HG02852 (cell line): ENCODE results near the gene KCNMA1.

Experiments
- ATAC-seq: cut with Tn5 transposase; IDR thresholded peaks from one replicate; pipeline ENCODE4 v1.9.1; 2021; ENCODE audit warnings: mild to moderate bottlenecking, moderate library complexity; ENCODE audit not compliant: unreplicated experiment

Gene KCNMA1

GRCh38 chr10:77077316-77077945 is 560.2 kb downstream of the KCNMA1 start:
- no peak for ATAC-seq

GRCh38 chr10:77075926-77076325 is 561.7 kb downstream of the KCNMA1 start:
- no peak for ATAC-seq

GRCh38 chr10:77074104-77074624 is 563.4 kb downstream of the KCNMA1 start:
- no peak for ATAC-seq

GRCh38 chr10:77073663-77073960 is 564.0 kb downstream of the KCNMA1 start:
- ATAC-seq: no peak

- no peak for ATAC-seq
These were observed 564.6 kb downstream of the KCNMA1 start for GRCh38 chr10:77072836-77073662.

- no peak for ATAC-seq
These were observed 565.2 kb downstream of the KCNMA1 start for GRCh38 chr10:77072361-77072835.

DNA sequence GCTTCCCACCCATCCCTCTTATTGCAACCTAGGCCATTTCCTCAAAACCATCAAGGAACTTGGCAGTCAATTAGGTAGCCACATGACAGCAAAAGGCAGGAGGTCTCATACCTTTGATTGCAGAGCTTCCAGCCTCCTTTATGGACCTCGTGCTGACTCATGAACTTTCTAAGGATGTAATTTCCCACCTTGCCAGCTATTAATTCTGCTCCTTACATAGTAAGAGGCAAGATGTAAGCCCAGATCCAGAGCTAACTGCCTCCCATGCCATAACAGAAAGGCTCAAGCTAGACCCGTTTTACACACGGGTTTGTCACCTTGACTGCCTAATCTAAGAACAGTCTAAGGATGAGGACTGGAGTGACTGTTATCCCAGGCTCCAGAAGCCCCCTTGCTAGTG is 565.7 kb downstream of the KCNMA1 start:
- no peak for ATAC-seq

DNA sequence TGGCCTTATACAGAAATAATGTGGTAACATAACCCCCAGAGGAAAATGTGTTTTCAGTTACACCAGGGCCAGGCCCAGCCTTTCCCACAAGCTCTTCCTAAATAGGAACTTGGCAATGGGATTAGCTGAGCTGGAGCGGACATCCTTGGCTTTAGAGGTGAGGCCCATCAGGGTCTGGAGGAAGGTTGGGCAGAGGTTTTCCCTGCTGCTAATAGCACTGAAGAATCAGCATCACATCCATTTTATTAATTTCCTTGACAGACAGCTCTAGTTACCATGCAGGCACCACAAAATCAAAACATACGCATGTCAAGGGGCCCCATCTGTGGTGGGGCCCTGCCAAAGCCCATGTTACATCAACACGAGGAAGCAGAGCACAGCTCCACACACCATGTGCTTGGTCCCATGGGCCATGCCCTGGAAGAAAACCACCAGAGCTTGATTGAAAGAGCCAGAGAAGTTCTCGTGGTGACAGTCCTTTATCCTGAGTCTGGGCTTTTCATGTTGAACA is 566.6 kb downstream of the KCNMA1 start:
- ATAC-seq: no peak

GRCh38 chr10:77070346-77070745 is 567.3 kb downstream of the KCNMA1 start:
- no peak for ATAC-seq

- no peak for ATAC-seq
These were observed 568.6 kb downstream of the KCNMA1 start for GRCh38 chr10:77068969-77069368.

- ATAC-seq: no peak
These were observed 569.3 kb downstream of the KCNMA1 start for GRCh38 chr10:77068272-77068671.

DNA sequence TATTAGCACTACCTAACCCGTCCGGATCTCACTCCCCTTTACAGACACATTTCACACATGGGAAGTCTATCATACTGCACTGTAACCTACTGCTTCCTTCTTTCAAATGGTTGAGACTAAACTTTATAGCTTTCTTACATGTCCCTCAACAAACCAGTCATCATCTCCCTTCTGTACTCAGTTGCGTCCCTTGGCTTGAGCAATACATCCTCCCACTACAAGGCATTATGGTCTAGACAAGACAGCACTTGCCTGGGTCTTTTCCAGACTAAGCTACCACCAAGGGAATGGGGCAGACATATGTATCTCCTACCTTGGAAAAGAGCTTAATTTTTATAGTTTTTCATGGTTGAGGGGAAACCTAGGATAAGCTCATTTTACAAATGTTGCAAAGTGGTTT is 575.2 kb downstream of the KCNMA1 start:
- no peak for ATAC-seq

GRCh38 chr10:77060913-77061312 is 576.7 kb downstream of the KCNMA1 start:
- ATAC-seq: no peak

GRCh38 chr10:77056650-77057049 is 581.0 kb downstream of the KCNMA1 start:
- no peak for ATAC-seq

DNA sequence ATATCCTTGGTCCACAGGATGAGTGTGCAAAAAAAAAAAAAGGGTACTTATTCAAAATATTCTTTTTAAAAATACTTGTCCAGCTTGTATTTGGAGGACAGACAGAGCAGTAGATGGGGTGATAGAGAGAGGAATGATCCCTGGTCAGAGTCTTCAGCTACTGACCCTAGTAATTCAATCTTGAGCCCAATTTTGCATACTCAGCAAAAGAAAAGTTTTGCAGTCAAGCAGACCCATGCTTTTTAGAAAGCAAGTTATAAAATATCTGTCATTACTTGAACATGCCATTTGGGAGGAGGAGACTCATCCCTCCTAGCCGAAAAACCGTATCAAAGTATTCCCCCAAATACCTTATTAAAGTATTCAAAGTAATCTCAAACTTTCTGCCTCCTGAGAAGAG is 585.0 kb downstream of the KCNMA1 start:
- no peak for ATAC-seq

GRCh38 chr10:77051837-77052236 is 585.8 kb downstream of the KCNMA1 start:
- no peak for ATAC-seq

GRCh38 chr10:77049896-77050295 is 587.7 kb downstream of the KCNMA1 start:
- no peak for ATAC-seq

DNA sequence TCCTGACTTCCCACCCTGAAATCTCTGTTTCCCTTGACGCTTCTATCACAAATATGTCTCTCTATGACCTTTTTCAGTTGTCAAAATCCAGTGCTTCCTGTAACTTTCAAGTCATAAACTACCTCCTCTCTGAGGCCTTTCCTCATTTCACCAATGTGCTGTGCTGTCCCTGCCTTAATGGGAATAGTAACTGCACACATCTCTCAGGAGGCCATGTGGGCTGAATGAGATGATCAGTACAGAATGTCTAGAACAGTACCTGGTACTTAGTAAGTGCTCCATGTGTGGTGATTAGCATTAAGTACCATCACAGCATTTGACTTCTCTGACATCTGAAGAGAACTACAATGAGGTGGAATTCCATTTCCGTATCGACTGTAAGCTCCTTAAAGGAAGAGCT is 588.5 kb downstream of the KCNMA1 start:
- no peak for ATAC-seq

GRCh38 chr10:77045085-77045484 is 592.5 kb downstream of the KCNMA1 start:
- no peak for ATAC-seq

GRCh38 chr10:77043420-77043763 is 594.2 kb downstream of the KCNMA1 start:
- no peak for ATAC-seq

DNA sequence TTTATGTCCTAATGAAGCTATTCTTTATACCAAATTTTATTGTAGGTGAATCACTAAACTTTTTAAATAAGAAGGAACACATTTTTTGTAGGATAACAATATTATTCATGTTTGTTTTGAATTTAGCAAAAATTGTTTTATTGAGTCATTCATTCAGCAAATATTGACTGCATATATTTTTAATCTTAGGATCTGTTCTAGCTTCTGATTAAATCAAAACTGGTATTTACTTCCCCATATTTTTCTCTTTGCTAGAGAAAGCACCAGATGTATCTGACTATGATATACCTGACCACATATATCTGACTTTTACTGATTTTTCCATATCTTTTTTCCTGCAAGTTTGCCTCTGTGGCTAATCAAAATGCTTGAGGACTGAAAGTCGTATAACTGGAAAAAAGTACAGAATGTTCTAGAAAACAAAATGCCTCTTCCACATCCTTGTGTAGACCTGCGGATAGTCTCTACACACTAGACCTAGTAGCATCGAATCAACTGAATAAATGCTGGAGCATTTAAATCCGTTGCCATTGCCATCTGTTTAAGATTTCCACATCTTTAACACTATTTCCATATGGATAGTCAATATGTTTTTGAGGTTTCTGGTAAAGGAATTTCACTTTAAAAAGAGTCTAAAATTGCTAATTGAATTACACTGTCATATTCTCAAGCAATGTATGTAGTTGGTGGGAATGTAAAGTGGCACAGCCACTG is 594.7 kb downstream of the KCNMA1 start:
- ATAC-seq: no peak
